CD8-positive, alpha-beta memory T cell (primary cell): ENCODE measurements around the gene TIAM2. TPM values are rescaled to one million over a fixed set of nuclear protein-coding genes. Genes with fewer than 3 reads are reported as not detected.
A peak's percentile ranks its signal among the peaks of the same experiment; 100 is the strongest.

Source experiments
- CTCF ChIA-PET: fragments of 350-600 bp; sonication (Branson Sonifier 250); formaldehyde crosslinking; loops from one replicate; lab custom pipeline; 2021; ENCODE audit warnings: antibody characterized with exemption; lab: Charles Lee
- POLR2A ChIA-PET: fragments of 350-600 bp; sonication (Branson Sonifier 250); formaldehyde crosslinking; loops from one replicate; lab custom pipeline; 2021; ENCODE audit warnings: antibody characterized with exemption; lab: Charles Lee
- DNase-seq, 5 donors: peaks; one replicate each; pipeline versions ENCODE4 v3.0.0 to v3.0.0-alpha.2; 2020 to 2022; ENCODE audit warnings: mixed read lengths in 1 of 5
- H3K27ac ChIP-seq: one replicate; pipeline ENCODE4 v1.7.0; 2013; ENCODE audit warnings: low read depth, mild to moderate bottlenecking, low read length, moderate library complexity
- H3K27me3 ChIP-seq: 2 replicates; pipeline ENCODE4 v1.7.0; 2013; ENCODE audit warnings: low read length, mild to moderate bottlenecking; ENCODE audit not compliant: insufficient read depth, poor library complexity, severe bottlenecking
- H3K36me3 ChIP-seq: 2 replicates; pipeline ENCODE4 v1.7.0; 2013; ENCODE audit warnings: mild to moderate bottlenecking, low read length, moderate library complexity; ENCODE audit not compliant: insufficient read depth
- H3K4me1 ChIP-seq: 2 replicates; pipeline ENCODE4 v1.7.0; 2013; ENCODE audit warnings: mild to moderate bottlenecking, low read length, moderate library complexity; ENCODE audit not compliant: insufficient read depth
- H3K4me3 ChIP-seq: 2 replicates; pipeline ENCODE4 v1.7.0; 2013; ENCODE audit warnings: mild to moderate bottlenecking, low read length
- H3K9me3 ChIP-seq: 2 replicates; pipeline ENCODE4 v1.7.0; 2013; ENCODE audit warnings: mild to moderate bottlenecking, low read length
- H3K27ac Mint-ChIP-seq, 8 donors: one replicate each; pipeline ENCODE4 v1.8.0; 2020 to 2021; ENCODE audit warnings: mixed read lengths in 8 of 8, mild to moderate bottlenecking in 6 of 8, inconsistent platforms in 3 of 8, moderate library complexity in 3 of 8
- H3K27me3 Mint-ChIP-seq, 2 donors: one replicate each; pipeline ENCODE4 v1.8.0; 2020 to 2021; ENCODE audit warnings: mixed read lengths in 2 of 2, mild to moderate bottlenecking in 1 of 2, moderate library complexity in 1 of 2
- H3K36me3 Mint-ChIP-seq, 3 donors: one replicate each; pipeline ENCODE4 v1.8.0; 2020 to 2021; ENCODE audit warnings: mixed read lengths in 3 of 3, inconsistent platforms in 1 of 3, mild to moderate bottlenecking in 1 of 3
- H3K4me1 Mint-ChIP-seq, 3 donors: one replicate each; pipeline ENCODE4 v1.8.0; 2020 to 2021; ENCODE audit warnings: mixed read lengths in 3 of 3, inconsistent platforms in 1 of 3, mild to moderate bottlenecking in 1 of 3
- H3K4me3 Mint-ChIP-seq, 7 donors: one replicate each; pipeline ENCODE4 v1.8.0; 2020 to 2021; ENCODE audit warnings: mixed read lengths in 7 of 7, mild to moderate bottlenecking in 6 of 7, moderate library complexity in 4 of 7, inconsistent platforms in 2 of 7
- H3K9me3 Mint-ChIP-seq, 5 donors: one replicate each; pipeline ENCODE4 v1.8.0; 2020 to 2022; ENCODE audit warnings: mixed read lengths in 5 of 5, mild to moderate bottlenecking in 3 of 5, moderate library complexity in 2 of 5, inconsistent platforms in 1 of 5
- polyA plus RNA-seq: library from polyadenylated mRNA; unstranded; fragments of 300-500 nt; fragmentation: Illumina TruSeq; gene quantifications from one replicate; pipeline ENCODE4 v1.2.3, GENCODE V29; 2021
- total RNA-seq, 2 experiments: library from RNA; stranded (reverse); gene quantifications; one replicate each; pipeline ENCODE4 v1.2.3, GENCODE V29; 2021

Gene TIAM2
- total and polyA plus RNA-seq, 3 experiments from 2014 or later, result 1.1 to 31.1 (median 24.5) TPM

- ChIA-PET CTCF (interaction anchor here (0.8 to 1.8 kb wide), 2 partner anchors 11 to 128 kb away, joined by 3 to 6 read pairs; no protein-coding TSS in a partner anchor), POLR2A (interaction anchor here (0.7 kb wide), 1 partner anchor 49 kb away, joined by 3 read pairs; no protein-coding TSS in a partner anchor)
- DNase-seq, result no peak
- Histone ChIP-seq H3K27me3 (no peaks in the 10 kb centered on the region), H3K36me3 (no peaks in the 10 kb centered on the region), H3K4me3 (no peak overlapping the region), H3K4me1 (peaks cover 10% of the 10 kb centered on the region), H3K9me3 (no peaks in the 10 kb centered on the region), H3K27ac (no peak overlapping the region)
- Mint-ChIP-seq H3K27me3 (peaks cover 0 to 6% of the 10 kb centered on the region in 2 donors), H3K4me1 (peaks cover 18 to 39% (median 25%) of the 10 kb centered on the region in 3 donors), H3K36me3 (peaks cover 0 to 1% (median 0%) of the 10 kb centered on the region in 3 donors), H3K4me3 (peak overlapping the region in 6 of 7 donors; percentile 12 to 72 (median 38)), H3K27ac (peak overlapping the region in 1 of 8 donors; percentile 85), H3K9me3 (peaks cover 0 to 1% (median 0%) of the 10 kb centered on the region in 5 donors)
Measured at GRCh38 chr6:155188707-155189496, 193.8 kb downstream of the TIAM2 start.

GRCh38 chr6:155190677-155191076 is 195.6 kb downstream of the TIAM2 start:
- DNase-seq, result no peak
- Mint-ChIP-seq H3K27me3 (peaks cover 0 to 6% of the 10 kb centered on the region in 2 donors), H3K4me1 (peaks cover 18 to 39% (median 25%) of the 10 kb centered on the region in 3 donors), H3K36me3 (peaks cover 0 to 1% (median 0%) of the 10 kb centered on the region in 3 donors), H3K9me3 (peaks cover 0 to 1% (median 0%) of the 10 kb centered on the region in 5 donors), H3K4me3 (no peak overlapping the region), H3K27ac (peak overlapping the region in 1 of 8 donors; percentile 66)
- no peak overlapping the region for H3K27ac ChIP-seq
- H3K4me1 ChIP-seq, result peaks cover 10% of the 10 kb centered on the region
- ChIA-PET POLR2A (no interaction called here), CTCF (interaction anchor here (1.8 kb wide), 1 partner anchor 13 kb away, joined by 6 read pairs; no protein-coding TSS in a partner anchor)
- no peaks in the 10 kb centered on the region for H3K36me3 ChIP-seq
- H3K9me3 ChIP-seq, result no peaks in the 10 kb centered on the region
- H3K4me3 ChIP-seq, result no peak overlapping the region
- no peaks in the 10 kb centered on the region for H3K27me3 ChIP-seq

GRCh38 chr6:155193526-155193925 is 198.4 kb downstream of the TIAM2 start:
- H3K27ac Mint-ChIP-seq, result no peak overlapping the region

GRCh38 chr6:155194399-155194798 is 199.3 kb downstream of the TIAM2 start:
- Mint-ChIP-seq H3K36me3 (peaks cover 0 to 3% (median 1%) of the 10 kb centered on the region in 3 donors), H3K4me3 (no peak overlapping the region), H3K27ac (no peak overlapping the region), H3K27me3 (peaks cover 3 to 10% of the 10 kb centered on the region in 2 donors), H3K4me1 (peaks cover 7 to 14% (median 8%) of the 10 kb centered on the region in 3 donors), H3K9me3 (peaks cover 0 to 1% (median 0%) of the 10 kb centered on the region in 5 donors)
- no peaks in the 10 kb centered on the region for H3K27me3 ChIP-seq
- DNase-seq, result no peak
- no peaks in the 10 kb centered on the region for H3K9me3 ChIP-seq
- ChIA-PET CTCF (no interaction called here), POLR2A (no interaction called here)
- H3K36me3 ChIP-seq, result no peaks in the 10 kb centered on the region
- peaks cover under 1% of the 10 kb centered on the region for H3K4me1 ChIP-seq
- H3K27ac ChIP-seq, result no peak overlapping the region
- H3K4me3 ChIP-seq, result no peak overlapping the region

More at GRCh38 chr6:155193526-155193925, 198.4 kb downstream of the TIAM2 start:
- peaks cover 3 to 9% of the 10 kb centered on the region in 2 donors for H3K27me3 Mint-ChIP-seq
- H3K4me3 Mint-ChIP-seq, result no peak overlapping the region
- Histone ChIP-seq H3K27me3 (no peaks in the 10 kb centered on the region), H3K4me1 (peaks cover 9% of the 10 kb centered on the region), H3K9me3 (no peaks in the 10 kb centered on the region), H3K36me3 (no peaks in the 10 kb centered on the region), H3K27ac (no peak overlapping the region), H3K4me3 (no peak overlapping the region)
- ChIA-PET POLR2A (no interaction called here), CTCF (no interaction called here)
- peaks cover 0 to 1% (median 0%) of the 10 kb centered on the region in 5 donors for H3K9me3 Mint-ChIP-seq
- peaks cover 0 to 3% (median 1%) of the 10 kb centered on the region in 3 donors for H3K36me3 Mint-ChIP-seq
- peaks cover 15 to 23% (median 17%) of the 10 kb centered on the region in 3 donors for H3K4me1 Mint-ChIP-seq
- DNase-seq, result no peak

GRCh38 chr6:155195903-155196302 is 200.8 kb downstream of the TIAM2 start:
- Mint-ChIP-seq H3K4me3 (no peak overlapping the region), H3K27me3 (peaks cover 7 to 10% of the 10 kb centered on the region in 2 donors), H3K27ac (no peak overlapping the region), H3K36me3 (peaks cover 0 to 3% (median 0%) of the 10 kb centered on the region in 3 donors), H3K4me1 (no peaks in the 10 kb centered on the region), H3K9me3 (peaks cover 0 to 1% (median 0%) of the 10 kb centered on the region in 5 donors)
- CTCF ChIA-PET, result no interaction called here
- Histone ChIP-seq H3K4me1 (no peaks in the 10 kb centered on the region), H3K36me3 (no peaks in the 10 kb centered on the region), H3K4me3 (no peak overlapping the region), H3K27ac (no peak overlapping the region), H3K27me3 (no peaks in the 10 kb centered on the region), H3K9me3 (no peaks in the 10 kb centered on the region)
- POLR2A ChIA-PET, result no interaction called here
- DNase-seq, result no peak

GRCh38 chr6:155196911-155197310 is 201.8 kb downstream of the TIAM2 start:
- Histone ChIP-seq H3K4me1 (no peaks in the 10 kb centered on the region), H3K9me3 (no peaks in the 10 kb centered on the region), H3K36me3 (no peaks in the 10 kb centered on the region), H3K4me3 (no peak overlapping the region), H3K27ac (no peak overlapping the region), H3K27me3 (no peaks in the 10 kb centered on the region)
- ChIA-PET POLR2A (no interaction called here), CTCF (interaction anchor here (1.3 kb wide), 1 partner anchor 10 kb away, joined by 3 read pairs; no protein-coding TSS in a partner anchor)
- Mint-ChIP-seq H3K36me3 (peaks cover 0 to 3% (median 0%) of the 10 kb centered on the region in 3 donors), H3K9me3 (no peaks in the 10 kb centered on the region), H3K4me1 (no peaks in the 10 kb centered on the region), H3K27me3 (peaks cover 7% of the 10 kb centered on the region in 2 donors), H3K27ac (no peak overlapping the region), H3K4me3 (no peak overlapping the region)
- no peak for DNase-seq

GRCh38 chr6:155197932-155198331 is 202.8 kb downstream of the TIAM2 start:
- H3K27ac Mint-ChIP-seq, result no peak overlapping the region
- H3K4me3 Mint-ChIP-seq, result no peak overlapping the region
- H3K9me3 ChIP-seq, result no peaks in the 10 kb centered on the region
- no peaks in the 10 kb centered on the region for H3K4me1 ChIP-seq
- ChIA-PET POLR2A (no interaction called here), CTCF (interaction anchor here (1.3 kb wide), 1 partner anchor 11 kb away, joined by 3 read pairs; no protein-coding TSS in a partner anchor)
- no peak overlapping the region for H3K4me3 ChIP-seq
- no peak overlapping the region for H3K27ac ChIP-seq
- no peaks in the 10 kb centered on the region for H3K27me3 ChIP-seq
- no peaks in the 10 kb centered on the region for H3K4me1 Mint-ChIP-seq
- DNase-seq, result no peak
- peaks cover 0 to 3% (median 0%) of the 10 kb centered on the region in 3 donors for H3K36me3 Mint-ChIP-seq
- peaks cover 7% of the 10 kb centered on the region in 2 donors for H3K27me3 Mint-ChIP-seq
- no peaks in the 10 kb centered on the region for H3K9me3 Mint-ChIP-seq
- no peaks in the 10 kb centered on the region for H3K36me3 ChIP-seq

GRCh38 chr6:155200012-155200411 is 204.9 kb downstream of the TIAM2 start:
- Mint-ChIP-seq H3K36me3 (peaks cover 0 to 3% (median 0%) of the 10 kb centered on the region in 3 donors), H3K9me3 (no peaks in the 10 kb centered on the region), H3K27me3 (peaks cover 3 to 7% of the 10 kb centered on the region in 2 donors), H3K4me1 (no peaks in the 10 kb centered on the region), H3K4me3 (no peak overlapping the region), H3K27ac (no peak overlapping the region)
- DNase-seq, result no peak
- ChIA-PET POLR2A (no interaction called here), CTCF (no interaction called here)
- Histone ChIP-seq H3K27me3 (no peaks in the 10 kb centered on the region), H3K4me1 (no peaks in the 10 kb centered on the region), H3K36me3 (no peaks in the 10 kb centered on the region), H3K27ac (no peak overlapping the region), H3K4me3 (no peak overlapping the region), H3K9me3 (no peaks in the 10 kb centered on the region)
